SK-N-SH (cell line): ENCODE results near the gene TOR1AIP1. TPM values are rescaled to one million over a fixed set of nuclear protein-coding genes. Genes with fewer than 3 reads are reported as not detected.
A peak's percentile ranks its signal among the peaks of the same experiment; 100 is the strongest.

ENCODE experiments used
- CTCF ChIA-PET: fragments of 300-600, 350-600 bp; formaldehyde crosslinking; extraction: SDS; loops from one replicate; lab custom pipeline; 2021; lab: Yijun Ruan, JAX
- POLR2A ChIA-PET: fragments of 350-600 bp; sonication (Branson Sonifier 250); formaldehyde crosslinking; extraction: SDS; loops from one replicate; lab custom pipeline; 2020; ENCODE audit warnings: antibody characterized with exemption, inconsistent platforms; lab: Yijun Ruan, JAX
- DNase-seq: peaks from one replicate; pipeline ENCODE4 v3.0.0; 2012
- H2AFZ ChIP-seq: fragments of 200-600 bp; sonication (generic); 2 replicates; pipeline ENCODE4 v1.8.1; 2016; ENCODE audit warnings: antibody characterized with exemption, mild to moderate bottlenecking, low read depth
- H3F3A ChIP-seq: fragments of 200-600 bp; sonication (generic); replicated peaks from 2 replicates; pipeline ENCODE3; 2016; ENCODE audit warnings: antibody characterized with exemption, mild to moderate bottlenecking; ENCODE audit not compliant: insufficient read depth
- H3K27ac ChIP-seq, 2 experiments: fragments of 200-500 bp in 1 of 2; fragments of 200-600 bp in 1 of 2; sonication (Bioruptor generic) in 1 of 2; sonication (generic), shearing (Covaris generic) in 1 of 2; 2 replicates each; pipeline versions ENCODE4 v1.5.1 to v1.6.1; 2014 to 2016; ENCODE audit warnings: low read depth in 2 of 2, inconsistent platforms in 1 of 2, low read length in 1 of 2, mild to moderate bottlenecking in 1 of 2, mixed read lengths in 1 of 2
- H3K27me3 ChIP-seq: fragments of 200-600 bp; sonication (generic), shearing (Covaris generic); 2 replicates; pipeline ENCODE4 v1.6.1; 2016; ENCODE audit warnings: mixed run types; ENCODE audit not compliant: insufficient read depth
- H3K36me3 ChIP-seq, 2 experiments: fragments of 200-500 bp in 1 of 2; fragments of 200-600 bp in 1 of 2; sonication (Bioruptor generic) in 1 of 2; sonication (generic) in 1 of 2; replicated peaks in 1 of 2; 2 replicates each; pipeline versions ENCODE3 to v1.5.1; 2014 to 2016; ENCODE audit warnings: low read length in 1 of 2, mild to moderate bottlenecking in 1 of 2; ENCODE audit not compliant: insufficient read depth in 2 of 2, control insufficient read depth in 1 of 2
- H3K4me1 ChIP-seq, 2 experiments: fragments of 200-500 bp in 1 of 2; fragments of 200-600 bp in 1 of 2; sonication (Bioruptor generic) in 1 of 2; sonication (generic), shearing (Covaris generic) in 1 of 2; 2 replicates each; pipeline versions ENCODE4 v1.5.1 to v1.6.1; 2014 to 2016; ENCODE audit warnings: low read depth in 1 of 2, low read length in 1 of 2, mixed run types in 1 of 2; ENCODE audit not compliant: insufficient read depth in 2 of 2, control insufficient read depth in 1 of 2
- H3K4me2 ChIP-seq: fragments of 200-600 bp; sonication (generic), shearing (Covaris generic); 2 replicates; pipeline ENCODE4 v1.6.1; 2017; ENCODE audit warnings: mixed run types
- H3K4me3 ChIP-seq, 2 experiments: fragments of 200-500 bp in 1 of 2; fragments of 200-600 bp in 1 of 2; sonication (Bioruptor generic) in 1 of 2; sonication (generic), shearing (Covaris generic) in 1 of 2; 2 replicates each; pipeline versions ENCODE4 v1.5.1 to v1.8.1; 2014 to 2016; ENCODE audit warnings: low read depth in 2 of 2, inconsistent platforms in 1 of 2, low read length in 1 of 2, mild to moderate bottlenecking in 1 of 2, mixed read lengths in 1 of 2, moderate library complexity in 1 of 2
- H3K79me2 ChIP-seq: fragments of 200-600 bp; sonication (generic); 2 replicates; pipeline ENCODE4 v1.8.1; 2017; ENCODE audit warnings: mild to moderate bottlenecking; ENCODE audit not compliant: insufficient read depth
- H3K9ac ChIP-seq: fragments of 200-600 bp; sonication (generic); 2 replicates; pipeline ENCODE4 v1.6.1; 2017; ENCODE audit warnings: mixed run types
- H3K9me2 ChIP-seq: fragments of 200-600 bp; sonication (generic); 2 replicates; pipeline ENCODE4 v1.6.1; 2017; ENCODE audit warnings: mixed run types
- H3K9me3 ChIP-seq: fragments of 200-600 bp; sonication (generic); 2 replicates; pipeline ENCODE4 v1.6.1; 2017; ENCODE audit warnings: mixed run types, mild to moderate bottlenecking, moderate library complexity
- H4K20me1 ChIP-seq: fragments of 200-600 bp; sonication (generic); 2 replicates; pipeline ENCODE4 v1.6.1; 2017; ENCODE audit warnings: mild to moderate bottlenecking, mixed run types; ENCODE audit not compliant: insufficient read depth
- ELF1 ChIP-seq: IDR thresholded peaks from 2 replicates; pipeline ENCODE4 v1.4.0; 2012
- EP300 ChIP-seq, 2 experiments: IDR thresholded peaks; 2 replicates each; pipeline versions ENCODE4 v1.4.0 to v1.6.1; 2012; ENCODE audit warnings: borderline replicate concordance in 1 of 2, low read depth in 1 of 2, low read length in 1 of 2
- FOSL2 ChIP-seq: IDR thresholded peaks from 2 replicates; pipeline ENCODE4 v1.4.0; 2012; ENCODE audit warnings: low read depth, mild to moderate bottlenecking, moderate library complexity, borderline replicate concordance
- FOXJ3 ChIP-seq: sonication (generic); formaldehyde crosslinking; IDR thresholded peaks from 2 replicates; pipeline ENCODE4 v1.5.1; 2020; ENCODE audit warnings: mild to moderate bottlenecking, missing genetic modification reagents
- FOXM1 ChIP-seq: IDR thresholded peaks from 2 replicates; pipeline ENCODE4 v1.4.0; 2012; ENCODE audit warnings: low read depth, mild to moderate bottlenecking
- GABPA ChIP-seq: IDR thresholded peaks from 2 replicates; pipeline ENCODE4 v1.4.0; 2012; ENCODE audit warnings: low read depth, mild to moderate bottlenecking
- MAX ChIP-seq: IDR thresholded peaks from 2 replicates; pipeline ENCODE4 v1.4.0; 2012; ENCODE audit warnings: low read depth
- MEF2A ChIP-seq: IDR thresholded peaks from 2 replicates; pipeline ENCODE4 v1.4.0; 2012; ENCODE audit warnings: low read depth, borderline replicate concordance
- MXI1 ChIP-seq: IDR thresholded peaks from 2 replicates; pipeline ENCODE4 v1.6.1; 2012; ENCODE audit warnings: mild to moderate bottlenecking, low read depth, low read length, improper control_type of control experiment
- NFIC ChIP-seq: IDR thresholded peaks from 2 replicates; pipeline ENCODE4 v1.4.0; 2012; ENCODE audit warnings: borderline replicate concordance
- POLR2AphosphoS5 ChIP-seq: IDR thresholded peaks from 2 replicates; pipeline ENCODE4 v1.6.1; 2012; ENCODE audit warnings: low read depth, low read length
- RFX5 ChIP-seq: IDR thresholded peaks from 2 replicates; pipeline ENCODE4 v1.6.1; 2012; ENCODE audit warnings: mild to moderate bottlenecking, improper control_type of control experiment, low read length
- SIN3A ChIP-seq: IDR thresholded peaks from 2 replicates; pipeline ENCODE4 v1.6.1; 2012; ENCODE audit warnings: low read depth, mild to moderate bottlenecking, low read length, moderate library complexity, borderline replicate concordance
- TCF12 ChIP-seq: IDR thresholded peaks from 2 replicates; pipeline ENCODE4 v1.4.0; 2012
- YY1 ChIP-seq: IDR thresholded peaks from 2 replicates; pipeline ENCODE4 v1.4.0; 2012; ENCODE audit warnings: low read depth, mild to moderate bottlenecking
- WGBS: methylation state at CpG from one replicate; pipeline ENCODE4 v1.1.6; 2017; ENCODE audit warnings: low lambda C conversion rate; 5-methylcytosine and 5-hydroxymethylcytosine counted together
- polyA plus RNA-seq, 3 experiments: library from polyadenylated mRNA; depleted of rRNA; stranded (reverse); fragments of >200 nt; gene quantifications; 2 replicates each; pipeline ENCODE4 v1.2.3, GENCODE V29; 2012

The TOR1AIP1 gene
- polyA plus RNA-seq, 1 of the 3 experiments (the other 2 are of a cell fraction): 11.8 TPM

GRCh38 chr1:179875596-179876299 lies 6.3 kb upstream of the TOR1AIP1 start:
- Histone ChIP-seq H3K27me3 (no peaks in the 10 kb centered on the region), H3K27ac (no peak overlapping the region), H3F3A (peaks cover 14% of the 10 kb centered on the region), H3K9me2 (no peaks in the 10 kb centered on the region), H4K20me1 (peaks cover 61% of the 10 kb centered on the region), H2AFZ (0 out of 2 replicates have a peak overlapping the region, but pooled peaks have one; percentile 37), H3K9me3 (no peaks in the 10 kb centered on the region; the same call in 1 of the 2 replicates), H3K4me2 (peak overlapping the region; percentile 78), H3K9ac (peak overlapping the region; percentile 69; the same call in 1 of the 2 replicates), H3K36me3 (peaks cover 40 to 49% of the 10 kb centered on the region in 2 experiments), H3K4me1 (peaks cover 0 to 9% of the 10 kb centered on the region in 2 experiments; a peak in 3 of 4 replicates), H3K79me2 (peaks cover 73% of the 10 kb centered on the region), H3K4me3 (peak overlapping the region; percentile 64 to 90; a peak in 2 of 4 replicates)
- CTCF ChIA-PET: interaction anchor here (0.7 to 1.7 kb wide), 5 partner anchors 8 to 304 kb away, joined by 3 to 10 read pairs (median 3); no protein-coding TSS in a partner anchor
- POLR2A ChIA-PET: no interaction called here
- DNase-seq: no peak
- TF ChIP-seq ELF1: no peak
- whole genome bisulfite sequencing: 84% methylated on average over 4 of the region's 4 CpGs

GRCh38 chr1:179876300-179876715 lies 5.8 kb upstream of the TOR1AIP1 start:
- peak overlapping the region; percentile 69; the same call in 1 of the 2 replicates for H3K9ac ChIP-seq
- H3F3A ChIP-seq: peaks cover 17% of the 10 kb centered on the region
- TF ChIP-seq EP300 (IDR thresholded peaks at IDR 0.05; ENCODE audit: borderline replicate concordance in 1 of 2, low read depth in 1 of 2, low read length in 1 of 2) (no peak), FOSL2 (peak; percentile 23; the same call in 1 of the 2 replicates), FOXM1 (no peak)
- H3K36me3 ChIP-seq: peaks cover 35 to 43% of the 10 kb centered on the region in 2 experiments
- H3K9me3 ChIP-seq: no peaks in the 10 kb centered on the region; the same call in 1 of the 2 replicates
- peak overlapping the region; percentile 37; the same call in 1 of the 2 replicates for H2AFZ ChIP-seq
- 39% methylated on average over 3 of the region's 3 CpGs for WGBS
- peaks cover 67% of the 10 kb centered on the region for H3K79me2 ChIP-seq
- H3K4me1 ChIP-seq: peaks cover 0 to 13% of the 10 kb centered on the region in 2 experiments; a peak in 3 of 4 replicates
- ChIA-PET POLR2A (no interaction called here), CTCF (interaction anchor here (0.9 to 1.7 kb wide), 2 partner anchors 9 to 170 kb away, joined by 3 to 10 read pairs; no protein-coding TSS in a partner anchor)
- H3K27me3 ChIP-seq: no peaks in the 10 kb centered on the region
- H3K4me2 ChIP-seq: peak overlapping the region; percentile 78
- H4K20me1 ChIP-seq: peaks cover 56% of the 10 kb centered on the region
- DNase-seq: no peak
- H3K27ac ChIP-seq: peak overlapping the region in 1 of 2 experiments; percentile 47; a peak in 1 of 4 replicates
- peak overlapping the region; percentile 64 to 90 for H3K4me3 ChIP-seq
- no peaks in the 10 kb centered on the region for H3K9me2 ChIP-seq

- POLR2A ChIA-PET: no interaction called here
- WGBS: 3% methylated on average over 31 of the region's 31 CpGs
- Histone ChIP-seq H3K4me3 (peak within 1 kb of the TSS; percentile 64 to 90), H3K36me3 (peaks cover 24 to 36% of the 10 kb centered on the region in 2 experiments), H3K4me1 (peaks cover 0 to 14% of the 10 kb centered on the region in 2 experiments; a peak in 3 of 4 replicates), H3K79me2 (peaks cover 53% of the 10 kb centered on the region), H2AFZ (peak within 1 kb of the TSS; percentile 90), H3K9me3 (no peaks in the 10 kb centered on the region; the same call in 1 of the 2 replicates), H3K27me3 (no peaks in the 10 kb centered on the region), H4K20me1 (peaks cover 43% of the 10 kb centered on the region), H3K9me2 (no peaks in the 10 kb centered on the region), H3F3A (peaks cover 24% of the 10 kb centered on the region), H3K27ac (peak within 1 kb of the TSS; percentile 47 to 63; a peak in 3 of 4 replicates), H3K9ac (peak within 1 kb of the TSS; percentile 69), H3K4me2 (peak within 1 kb of the TSS; percentile 78)
- DNase-seq: peak; percentile 88
- CTCF ChIA-PET: interaction anchor here (0.7 to 2.5 kb wide), 3 partner anchors 10 to 100 kb away, joined by 3 to 10 read pairs (median 3); no protein-coding TSS in a partner anchor
- TF ChIP-seq POLR2AphosphoS5: peak; percentile 99
- peak; percentile 72 for TF ChIP-seq MXI1
- TF ChIP-seq SIN3A: peak; percentile 55; the same call in 1 of the 2 replicates
- no peak for TF ChIP-seq FOXJ3 (CRISPR knock-in tag)
- TF ChIP-seq YY1: 0 out of 2 replicates have a peak, but pooled peaks have one; percentile 55
- no peak for TF ChIP-seq RFX5
- TF ChIP-seq GABPA: peak; percentile 94
- TF ChIP-seq FOSL2: no peak
- peak; percentile 74 for TF ChIP-seq MAX
- TF ChIP-seq FOXM1: no peak
- TF ChIP-seq MEF2A: no peak
- no peak for TF ChIP-seq TCF12
- TF ChIP-seq NFIC: no peak
Measured at GRCh38 chr1:179877586-179878265, 4.4 kb upstream of the TOR1AIP1 start, which contains the start of gene TOR1AIP2. TOR1AIP2 (minus strand) TSS chr1:179877803; CDS start chr1:179852665, 25,138 bp downstream.
